ENCODE data around the gene TPPP2. TPM values are rescaled to one million over a fixed set of nuclear protein-coding genes. Genes with fewer than 3 reads are reported as not detected.

TPPP2 gene
- total RNA-seq, 4 donors from 2014 or later, result 0.67 TPM; not detected in 3

GRCh38 chr14:20997564-20997963, 32.5 kb upstream of the TPPP2 start:
- H3K27ac ChIP-seq, result no peak overlapping the region
- H3K4me3 ChIP-seq, result no peak overlapping the region
- intact Hi-C loops (cut with DNase I; ENCODE audit: low total_unique reads), result no loop called here
- DNase-seq, result no peak
- no peaks in the 10 kb centered on the region for H3K4me1 ChIP-seq
- H3K36me3 ChIP-seq, result no peaks in the 10 kb centered on the region
- no peaks in the 10 kb centered on the region for H3K9me3 ChIP-seq
- TF ChIP-seq CTCF (IDR thresholded peaks at IDR 0.05), result no peak
- H3K27me3 ChIP-seq, result no peaks in the 10 kb centered on the region

GRCh38 chr14:20998139-20998538, 31.9 kb upstream of the TPPP2 start:
- TF ChIP-seq CTCF (IDR thresholded peaks at IDR 0.05) (no peak), POLR2A (IDR thresholded peaks at IDR 0.05) (no peak)
- Histone ChIP-seq H3K36me3 (no peaks in the 10 kb centered on the region), H3K27ac (no peak overlapping the region), H3K4me3 (no peak overlapping the region), H3K4me1 (no peaks in the 10 kb centered on the region), H3K27me3 (no peaks in the 10 kb centered on the region), H3K9me3 (no peaks in the 10 kb centered on the region)
- DNase-seq, result no peak
- intact Hi-C loops (cut with DNase I; ENCODE audit: low total_unique reads), result no loop called here

- Histone ChIP-seq H3K27me3 (no peaks in the 10 kb centered on the region), H3K4me3 (no peak within 1 kb of the TSS), H3K9me3 (no peaks in the 10 kb centered on the region), H3K36me3 (no peaks in the 10 kb centered on the region), H3K27ac (no peak within 1 kb of the TSS), H3K4me1 (no peaks in the 10 kb centered on the region)
- intact Hi-C loops (cut with DNase I; ENCODE audit: low total_unique reads), result no loop called here
- TF ChIP-seq CTCF (IDR thresholded peaks at IDR 0.05) (no peak), POLR2A (IDR thresholded peaks at IDR 0.05) (no peak)
- no peak for DNase-seq
Observed at GRCh38 chr14:20998674-20999366, 31.2 kb upstream of the TPPP2 start, which contains the start of gene SLC39A2. SLC39A2 (plus strand) TSS chr14:20999293; CDS start chr14:20999447, 154 bp downstream.

- intact Hi-C loops (cut with DNase I; ENCODE audit: low total_unique reads), result no loop called here
- H3K27me3 ChIP-seq, result no peaks in the 10 kb centered on the region
- TF ChIP-seq CTCF (IDR thresholded peaks at IDR 0.05) (no peak), POLR2A (IDR thresholded peaks at IDR 0.05) (no peak)
- H3K36me3 ChIP-seq, result no peaks in the 10 kb centered on the region
- no peaks in the 10 kb centered on the region for H3K4me1 ChIP-seq
- no peaks in the 10 kb centered on the region for H3K9me3 ChIP-seq
- no peak overlapping the region for H3K4me3 ChIP-seq
- H3K27ac ChIP-seq, result no peak overlapping the region
- DNase-seq, result no peak
Observed at GRCh38 chr14:20999591-20999990, 30.4 kb upstream of the TPPP2 start.

GRCh38 chr14:21001218-21001617, 28.8 kb upstream of the TPPP2 start:
- intact Hi-C loops (cut with DNase I; ENCODE audit: low total_unique reads), result no loop called here
- H3K27me3 ChIP-seq, result no peaks in the 10 kb centered on the region

More at GRCh38 chr14:21001218-21001617, 28.8 kb upstream of the TPPP2 start:
- Histone ChIP-seq H3K4me1 (no peaks in the 10 kb centered on the region), H3K36me3 (no peaks in the 10 kb centered on the region), H3K27ac (no peak overlapping the region), H3K9me3 (no peaks in the 10 kb centered on the region), H3K4me3 (no peak overlapping the region)
- DNase-seq, result no peak
- TF ChIP-seq CTCF (IDR thresholded peaks at IDR 0.05), result no peak
- TF ChIP-seq POLR2A (IDR thresholded peaks at IDR 0.05), result no peak
